Dedifferentiated amniotic fluid mesenchymal stem cell (primary cell): Measurements from ENCODE around the gene POMGNT1.
A peak's percentile ranks its signal among the peaks of the same experiment; 100 is the strongest.

Experiments
- DNase-seq: peaks from one replicate; pipeline ENCODE4 v3.0.0-alpha.2; 2016; ENCODE audit errors: extremely low spot score

The POMGNT1 gene

GRCh38 chr1:46157916-46158311 is 40.3 kb downstream of the POMGNT1 start:
- DNase-seq, result no peak

- DNase-seq, result no peak
Measured at GRCh38 chr1:46153732-46154131, 44.5 kb downstream of the POMGNT1 start.

- no peak for DNase-seq
Measured at GRCh38 chr1:46153228-46153627, 45.0 kb downstream of the POMGNT1 start.

- peak; percentile 77 for DNase-seq
Measured at GRCh38 chr1:46152016-46152415, 46.2 kb downstream of the POMGNT1 start.

- DNase-seq, result no peak
Measured at GRCh38 chr1:46150085-46150484, 48.1 kb downstream of the POMGNT1 start.

GRCh38 chr1:46148318-46148717 is 49.9 kb downstream of the POMGNT1 start:
- DNase-seq, result no peak
